ENCODE measurements around the gene CYP4F8.

- TF ChIP-seq CTCF (IDR thresholded peaks at IDR 0.05; ENCODE audit: low read depth, low read length, poor library complexity, severe bottlenecking) (no peak), EZH2phosphoT487 (IDR thresholded peaks at IDR 0.05; ENCODE audit: borderline replicate concordance, low read length) (no peak)
Observed at GRCh38 chr19:15570420-15570819, 44.6 kb upstream of the CYP4F8 start.

Measured in DOHH2 (cell line).